HCT116 (cell line): ENCODE measurements around the gene CLEC4C.

ENCODE experiments used
- CEBPB ChIP-seq: IDR thresholded peaks from 2 replicates; pipeline ENCODE4 v1.6.1; 2012; ENCODE audit warnings: low read depth
- SP1 ChIP-seq: IDR thresholded peaks from 2 replicates; pipeline ENCODE4 v1.6.1; 2012; ENCODE audit warnings: low read depth
- YY1 ChIP-seq: IDR thresholded peaks from 2 replicates; pipeline ENCODE4 v1.6.1; 2011; ENCODE audit warnings: low read length, low read depth, moderate library complexity, mild to moderate bottlenecking; ENCODE audit not compliant: insufficient replicate concordance; ENCODE audit errors: extremely low read depth
- TF ChIP-seq, protein P1 (sequence below), 3 experiments: fragments of 200-600 bp in 1 of 3; sonication (generic) in 1 of 3; IDR thresholded peaks in 2 of 3; conservative IDR thresholded peaks in 1 of 3; 2 replicates each; pipeline ENCODE4 v1.5.1; 2012 to 2017; ENCODE audit warnings: low read depth in 2 of 3, low read length in 2 of 3, antibody characterized with exemption in 1 of 3, borderline replicate concordance in 1 of 3, control low read depth in 1 of 3, mild to moderate bottlenecking in 1 of 3, mixed read lengths in 1 of 3, mixed run types in 1 of 3, moderate library complexity in 1 of 3; ENCODE audit not compliant: insufficient read depth in 1 of 3
- TF ChIP-seq, protein P2 (sequence below): IDR thresholded peaks from 2 replicates; pipeline ENCODE4 v1.6.1; 2011; ENCODE audit warnings: mild to moderate bottlenecking, low read length, moderate library complexity; ENCODE audit not compliant: insufficient replicate concordance; ENCODE audit errors: extremely low read depth

DNA sequence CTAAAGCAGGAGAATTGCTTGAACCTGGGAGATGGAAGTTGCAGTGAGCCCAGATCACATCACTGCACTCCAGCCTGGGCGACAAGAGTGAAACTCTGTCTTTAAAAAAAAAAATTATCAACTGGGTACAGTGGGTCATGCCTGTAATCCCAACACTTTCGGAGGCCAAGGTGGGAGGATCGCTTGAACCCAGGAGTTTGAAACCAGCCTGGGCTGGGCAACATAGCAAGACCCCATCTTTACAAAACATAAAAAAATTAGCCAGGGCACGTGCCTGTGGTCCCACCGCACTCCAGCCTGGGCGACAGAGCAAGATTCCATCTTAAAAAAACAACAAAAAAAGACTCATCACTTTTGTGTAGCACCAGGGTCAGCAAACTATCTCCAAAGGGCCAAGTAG is 34.9 kb upstream of the CLEC4C start:
- TF ChIP-seq, protein P1, sequence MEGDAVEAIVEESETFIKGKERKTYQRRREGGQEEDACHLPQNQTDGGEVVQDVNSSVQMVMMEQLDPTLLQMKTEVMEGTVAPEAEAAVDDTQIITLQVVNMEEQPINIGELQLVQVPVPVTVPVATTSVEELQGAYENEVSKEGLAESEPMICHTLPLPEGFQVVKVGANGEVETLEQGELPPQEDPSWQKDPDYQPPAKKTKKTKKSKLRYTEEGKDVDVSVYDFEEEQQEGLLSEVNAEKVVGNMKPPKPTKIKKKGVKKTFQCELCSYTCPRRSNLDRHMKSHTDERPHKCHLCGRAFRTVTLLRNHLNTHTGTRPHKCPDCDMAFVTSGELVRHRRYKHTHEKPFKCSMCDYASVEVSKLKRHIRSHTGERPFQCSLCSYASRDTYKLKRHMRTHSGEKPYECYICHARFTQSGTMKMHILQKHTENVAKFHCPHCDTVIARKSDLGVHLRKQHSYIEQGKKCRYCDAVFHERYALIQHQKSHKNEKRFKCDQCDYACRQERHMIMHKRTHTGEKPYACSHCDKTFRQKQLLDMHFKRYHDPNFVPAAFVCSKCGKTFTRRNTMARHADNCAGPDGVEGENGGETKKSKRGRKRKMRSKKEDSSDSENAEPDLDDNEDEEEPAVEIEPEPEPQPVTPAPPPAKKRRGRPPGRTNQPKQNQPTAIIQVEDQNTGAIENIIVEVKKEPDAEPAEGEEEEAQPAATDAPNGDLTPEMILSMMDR (IDR thresholded peaks at IDR 0.05 in 2 of 3, conservative IDR thresholded peaks at IDR 0.05 in 1 of 3; ENCODE audit: borderline replicate concordance in 1 of 3, insufficient read depth in 1 of 3, low read depth in 2 of 3, low read length in 2 of 3) = no peak
- no peak for TF ChIP-seq YY1
- TF ChIP-seq CEBPB = no peak
- no peak for TF ChIP-seq SP1
- TF ChIP-seq, protein P2, sequence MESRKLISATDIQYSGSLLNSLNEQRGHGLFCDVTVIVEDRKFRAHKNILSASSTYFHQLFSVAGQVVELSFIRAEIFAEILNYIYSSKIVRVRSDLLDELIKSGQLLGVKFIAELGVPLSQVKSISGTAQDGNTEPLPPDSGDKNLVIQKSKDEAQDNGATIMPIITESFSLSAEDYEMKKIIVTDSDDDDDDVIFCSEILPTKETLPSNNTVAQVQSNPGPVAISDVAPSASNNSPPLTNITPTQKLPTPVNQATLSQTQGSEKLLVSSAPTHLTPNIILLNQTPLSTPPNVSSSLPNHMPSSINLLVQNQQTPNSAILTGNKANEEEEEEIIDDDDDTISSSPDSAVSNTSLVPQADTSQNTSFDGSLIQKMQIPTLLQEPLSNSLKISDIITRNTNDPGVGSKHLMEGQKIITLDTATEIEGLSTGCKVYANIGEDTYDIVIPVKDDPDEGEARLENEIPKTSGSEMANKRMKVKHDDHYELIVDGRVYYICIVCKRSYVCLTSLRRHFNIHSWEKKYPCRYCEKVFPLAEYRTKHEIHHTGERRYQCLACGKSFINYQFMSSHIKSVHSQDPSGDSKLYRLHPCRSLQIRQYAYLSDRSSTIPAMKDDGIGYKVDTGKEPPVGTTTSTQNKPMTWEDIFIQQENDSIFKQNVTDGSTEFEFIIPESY = no peak
